Ovary (tissue), 9 donors: Measurements from ENCODE around the gene SOX6. TPM values are rescaled to one million over a fixed set of nuclear protein-coding genes. Genes with fewer than 3 reads are reported as not detected.

ENCODE experiments used
- DNase-seq, 5 donors: peaks; one replicate each; pipeline ENCODE4 v3.0.0-alpha.2; 2019 to 2020
- H3K27ac ChIP-seq, 2 donors: fragments of 200-600 bp; one replicate each; pipeline versions ENCODE4 v1.5.1 to v1.8.0; 2019 to 2022
- H3K27me3 ChIP-seq: fragments of 200-600 bp; one replicate; pipeline ENCODE4 v1.8.0; 2022
- H3K36me3 ChIP-seq: fragments of 200-600 bp; sonication (generic); one replicate; pipeline ENCODE4 v1.5.1; 2019
- H3K4me1 ChIP-seq: one replicate; pipeline ENCODE4 v1.8.1; 2013; ENCODE audit warnings: mild to moderate bottlenecking, moderate library complexity; ENCODE audit not compliant: insufficient read depth
- H3K4me3 ChIP-seq: fragments of 200-600 bp; sonication (generic); one replicate; pipeline ENCODE4 v1.5.1; 2017
- H3K9me3 ChIP-seq, 2 donors: fragments of 200-600 bp in 1 of 2; sonication (generic) in 1 of 2; one replicate each; pipeline versions ENCODE4 v1.5.1 to v1.8.1; 2013 to 2019; ENCODE audit warnings: mild to moderate bottlenecking in 1 of 2, moderate library complexity in 1 of 2
- EP300 ChIP-seq: sonication (generic); formaldehyde crosslinking; IDR thresholded peaks from one replicate; pipeline ENCODE4 v1.6.1; 2017; ENCODE audit warnings: antibody characterized with exemption
- POLR2A ChIP-seq: fragments of 450-650 bp; IDR thresholded peaks from one replicate; pipeline ENCODE4 v1.6.1; 2017; ENCODE audit warnings: antibody characterized with exemption, mild to moderate bottlenecking, moderate library complexity
- whole genome bisulfite sequencing, 3 donors: extraction: QIAGEN DNeasy Blood & Tissue Kit in 1 of 3; methylation state at CpG; one replicate each; pipeline versions ENCODE4 v1.1.5 to v1.1.7; 2013 to 2017; 5-methylcytosine and 5-hydroxymethylcytosine counted together
- intact Hi-C, 4 donors: fragments of 100-400 bp; cut with DNase I; formaldehyde crosslinking; loops; one replicate each; pipeline versions ENCODE4 v1.11.0 to v1.15.1; 2022 to 2023
- polyA plus RNA-seq, 2 donors: library from polyadenylated mRNA; stranded (reverse); fragments of 200-250 nt in 1 of 2; fragments of 350-450 nt in 1 of 2; fragmentation: Illumina TruSeq in 1 of 2; extraction: RNeasy Lipid Tissue Mini Kit (QIAGEN cat#74804) in 1 of 2; gene quantifications; one replicate each; pipeline ENCODE4 v1.2.3, GENCODE V29; 2013 to 2014
- total RNA-seq, 7 donors: library from RNA; depleted of rRNA in 2 of 7; stranded (reverse); fragments of >200 nt in 2 of 7; fragmentation: NEBNext Ultra II Directional in 3 of 7; extraction: Animal tissue kit (Norgen Biotek cat#: 25700) in 3 of 7; gene quantifications; one replicate each; pipeline versions ENCODE4 v1.1.0 to v1.2.4, GENCODE V29; 2016 to 2023
- TF ChIP-seq, protein P1 (sequence below), 3 donors: fragments of 450-650 bp in 2 of 3; fragments of 200-600 bp in 1 of 3; IDR thresholded peaks; one replicate each; pipeline versions ENCODE4 v1.5.1 to v1.8.0; 2016 to 2022; ENCODE audit warnings: antibody characterized with exemption in 3 of 3, mild to moderate bottlenecking in 1 of 3
- donor health status: DM: no; HTN: no; CAD: no; lungs with moderate emphysema.
- donor health status: DM: no; HTN: no; CAD: no.
- donor health status: Bipolar disorder and iron deficiency.
- donor health status: DM: yes; HTN: yes; CAD: no.
- donor health status: DM: no; HTN: no; CAD: no.
- donor health status: DM: yes; HTN: yes; CAD: no.

Gene SOX6
- total and polyA plus RNA-seq, 9 donors = 0.61 to 29.4 (median 4.7) TPM

DNA sequence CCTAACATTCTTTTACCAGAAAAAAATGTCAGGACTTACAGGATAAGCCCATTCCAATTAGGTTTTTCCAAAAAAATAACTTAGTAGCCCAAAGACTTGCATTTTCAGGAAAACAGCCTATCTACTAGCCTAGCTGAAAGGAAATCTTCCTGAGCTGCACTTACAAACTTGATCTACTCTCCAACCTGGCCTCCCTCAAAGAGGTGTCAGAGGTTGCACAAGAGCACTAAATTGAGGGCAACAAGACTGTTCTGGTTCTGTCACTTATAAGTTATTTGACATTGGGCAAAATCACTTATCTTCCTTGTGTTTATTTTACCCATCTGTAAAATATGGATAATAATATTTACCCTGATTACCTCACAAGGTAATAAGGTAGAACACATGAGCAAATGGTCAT is 7.9 kb upstream of the SOX6 start:
- Histone ChIP-seq H3K36me3 (no peaks in the 10 kb centered on the region), H3K4me3 (no peak overlapping the region), H3K27me3 (no peaks in the 10 kb centered on the region), H3K4me1 (no peaks in the 10 kb centered on the region), H3K9me3 (no peaks in the 10 kb centered on the region), H3K27ac (no peak overlapping the region)
- intact Hi-C loops = no loop called here
- DNase-seq = no peak
- TF ChIP-seq, protein P1, sequence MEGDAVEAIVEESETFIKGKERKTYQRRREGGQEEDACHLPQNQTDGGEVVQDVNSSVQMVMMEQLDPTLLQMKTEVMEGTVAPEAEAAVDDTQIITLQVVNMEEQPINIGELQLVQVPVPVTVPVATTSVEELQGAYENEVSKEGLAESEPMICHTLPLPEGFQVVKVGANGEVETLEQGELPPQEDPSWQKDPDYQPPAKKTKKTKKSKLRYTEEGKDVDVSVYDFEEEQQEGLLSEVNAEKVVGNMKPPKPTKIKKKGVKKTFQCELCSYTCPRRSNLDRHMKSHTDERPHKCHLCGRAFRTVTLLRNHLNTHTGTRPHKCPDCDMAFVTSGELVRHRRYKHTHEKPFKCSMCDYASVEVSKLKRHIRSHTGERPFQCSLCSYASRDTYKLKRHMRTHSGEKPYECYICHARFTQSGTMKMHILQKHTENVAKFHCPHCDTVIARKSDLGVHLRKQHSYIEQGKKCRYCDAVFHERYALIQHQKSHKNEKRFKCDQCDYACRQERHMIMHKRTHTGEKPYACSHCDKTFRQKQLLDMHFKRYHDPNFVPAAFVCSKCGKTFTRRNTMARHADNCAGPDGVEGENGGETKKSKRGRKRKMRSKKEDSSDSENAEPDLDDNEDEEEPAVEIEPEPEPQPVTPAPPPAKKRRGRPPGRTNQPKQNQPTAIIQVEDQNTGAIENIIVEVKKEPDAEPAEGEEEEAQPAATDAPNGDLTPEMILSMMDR (IDR thresholded peaks at IDR 0.05) = no peak

DNA sequence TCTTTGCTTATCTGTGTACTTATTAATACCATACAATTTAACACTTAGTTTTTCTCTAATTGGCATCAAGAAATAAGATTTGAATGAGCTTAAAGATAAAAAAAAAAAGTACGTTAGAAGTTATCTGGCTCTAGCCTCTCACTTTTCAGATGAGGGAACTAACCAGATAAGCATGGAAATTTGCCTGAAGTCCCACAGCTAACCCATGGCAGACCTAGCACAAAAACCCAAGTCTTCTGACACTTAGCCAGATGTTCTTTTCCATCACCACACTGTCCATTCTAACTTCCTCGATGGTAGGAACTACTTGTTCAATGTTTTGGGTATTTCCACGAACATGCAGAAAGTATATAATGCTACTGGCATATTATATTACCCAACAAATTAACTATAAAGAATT is 7.4 kb upstream of the SOX6 start:
- Histone ChIP-seq H3K27me3 (no peaks in the 10 kb centered on the region), H3K36me3 (no peaks in the 10 kb centered on the region), H3K9me3 (no peaks in the 10 kb centered on the region), H3K4me1 (no peaks in the 10 kb centered on the region), H3K27ac (no peak overlapping the region), H3K4me3 (no peak overlapping the region)
- no peak for DNase-seq
- intact Hi-C loops = no loop called here
- TF ChIP-seq, protein P1 (IDR thresholded peaks at IDR 0.05) = no peak
- TF ChIP-seq EP300 (no peak), POLR2A (no peak)
- WGBS, 3 donors = 72 to 77% (median 73%) methylated on average over 3 of the region's 3 CpGs

DNA sequence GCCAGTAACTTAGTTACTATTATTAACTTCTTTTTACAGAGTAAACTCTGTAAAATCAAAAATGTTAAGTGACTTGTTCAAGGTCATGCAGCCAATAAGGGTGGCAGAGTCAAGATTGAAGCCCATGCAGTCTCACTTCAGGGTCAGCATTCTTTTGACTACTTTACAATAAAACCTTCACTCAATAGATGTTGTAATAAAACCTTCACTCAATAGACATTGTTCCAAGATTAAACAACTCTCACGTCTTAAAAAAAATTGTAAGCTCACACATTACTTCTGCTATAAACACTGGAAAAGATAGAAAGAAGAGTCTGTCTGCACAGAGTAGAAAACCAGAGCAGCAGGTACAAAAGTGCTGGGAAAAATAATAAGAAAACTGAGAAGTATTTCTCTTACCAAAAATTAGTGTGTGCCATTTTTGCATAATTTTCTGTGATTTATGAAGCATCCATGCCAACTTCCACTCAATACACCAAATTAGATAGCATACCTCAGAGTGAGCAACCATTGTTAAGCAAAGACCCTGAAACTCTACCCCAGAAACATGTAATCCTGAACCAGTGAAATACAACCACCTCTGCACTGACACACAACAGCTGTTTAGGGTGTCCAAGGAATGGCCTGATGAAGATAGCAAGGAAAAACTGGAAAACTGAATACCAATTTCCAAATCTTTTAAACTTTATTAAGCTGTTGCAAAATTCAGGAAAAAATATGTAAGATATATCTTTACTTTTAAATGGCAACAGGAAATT is 4.9 kb upstream of the SOX6 start:
- no peak for DNase-seq
- no peaks in the 10 kb centered on the region for H3K4me1 ChIP-seq
- no peaks in the 10 kb centered on the region for H3K36me3 ChIP-seq
- no peak overlapping the region for H3K4me3 ChIP-seq
- intact Hi-C loops = no loop called here
- 48 to 70% (median 58%) methylated on average over 1 of the region's 1 CpG for WGBS, 3 donors
- no peak overlapping the region for H3K27ac ChIP-seq
- TF ChIP-seq POLR2A = no peak
- no peak for TF ChIP-seq EP300
- TF ChIP-seq, protein P1 (IDR thresholded peaks at IDR 0.05) = no peak
- H3K9me3 ChIP-seq = no peaks in the 10 kb centered on the region
- H3K27me3 ChIP-seq = no peaks in the 10 kb centered on the region

DNA sequence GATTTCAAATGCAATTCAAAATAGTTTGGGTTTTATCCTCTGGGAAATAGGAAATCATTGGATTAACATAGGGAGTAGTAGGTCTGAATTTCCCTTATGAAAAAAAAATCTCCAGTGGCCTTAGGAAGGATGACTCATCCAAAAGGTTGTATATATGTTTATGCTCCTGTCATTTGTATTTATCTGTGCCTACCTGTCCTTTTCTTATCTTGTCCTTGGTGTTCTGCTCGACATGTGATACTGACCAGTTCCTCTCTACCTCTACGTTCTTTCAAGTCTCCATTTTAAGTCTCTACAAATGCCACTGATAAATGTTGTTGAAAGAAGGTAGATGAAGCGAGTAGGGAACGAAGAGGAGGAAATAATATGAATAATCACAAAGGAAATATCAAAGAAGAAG is 3.0 kb upstream of the SOX6 start:
- no peaks in the 10 kb centered on the region for H3K4me1 ChIP-seq
- TF ChIP-seq POLR2A (no peak), EP300 (no peak)
- TF ChIP-seq, protein P1 (IDR thresholded peaks at IDR 0.05) = no peak
- DNase-seq = no peak
- intact Hi-C loops = no loop called here
- H3K4me3 ChIP-seq = no peak overlapping the region
- no peaks in the 10 kb centered on the region for H3K36me3 ChIP-seq
- no peaks in the 10 kb centered on the region for H3K9me3 ChIP-seq
- no peak overlapping the region for H3K27ac ChIP-seq
- H3K27me3 ChIP-seq = no peaks in the 10 kb centered on the region
- WGBS, 3 donors = 86 to 87% (median 86%) methylated on average over 4 of the region's 4 CpGs
